Right lobe of liver (tissue), 6 donors: ENCODE measurements around the gene SLC30A2. TPM values are rescaled to one million over a fixed set of nuclear protein-coding genes. Genes with fewer than 3 reads are reported as not detected.
A peak's percentile ranks its signal among the peaks of the same experiment; 100 is the strongest.

Experiments
- ATAC-seq, 4 donors: fragments of 200-7000 bp; cut with Tn5 transposase; one replicate each; pipeline ENCODE4 v1.9.1; 2020; ENCODE audit warnings: mild to moderate bottlenecking in 4 of 4, moderate library complexity in 4 of 4
- DNase-seq, 3 donors: peaks; one replicate each; pipeline ENCODE4 v3.0.0-alpha.2; 2020
- H3K27ac ChIP-seq, 3 donors: fragments of 200-600 bp; one replicate each; pipeline ENCODE4 v1.8.0; 2022
- H3K27me3 ChIP-seq, 2 donors: fragments of 200-600 bp; one replicate each; pipeline ENCODE4 v1.8.0; 2022
- H3K36me3 ChIP-seq, 4 donors: fragments of 200-600 bp; sonication (generic) in 1 of 4; one replicate each; pipeline versions ENCODE4 v1.5.1 to v1.8.0; 2017 to 2022; ENCODE audit warnings: control low read depth in 1 of 4
- H3K4me1 ChIP-seq, 4 donors: fragments of 200-600 bp; sonication (generic) in 1 of 4; one replicate each; pipeline versions ENCODE4 v1.5.1 to v1.8.0; 2017 to 2022; ENCODE audit warnings: control low read depth in 1 of 4
- H3K4me3 ChIP-seq, 3 donors: fragments of 200-600 bp; one replicate each; pipeline ENCODE4 v1.8.0; 2022
- H3K9me3 ChIP-seq, 4 donors: fragments of 200-600 bp; sonication (generic) in 1 of 4; one replicate each; pipeline versions ENCODE4 v1.5.1 to v1.8.0; 2017 to 2022; ENCODE audit warnings: control low read depth in 1 of 4
- POLR2A ChIP-seq: fragments of 450-650 bp; IDR thresholded peaks from one replicate; pipeline ENCODE4 v1.6.1; 2017; ENCODE audit warnings: antibody characterized with exemption, mild to moderate bottlenecking
- WGBS: methylation state at CpG from one replicate; pipeline ENCODE4 v1.1.6; 2018; ENCODE audit warnings: low coverage, low lambda C conversion rate; ENCODE audit not compliant: insufficient coverage; ENCODE audit errors: missing lambda C conversion rate; 5-methylcytosine and 5-hydroxymethylcytosine counted together
- intact Hi-C, 2 donors: fragments of 100-400 bp; cut with DNase I; formaldehyde crosslinking; loops; one replicate each; pipeline versions ENCODE4 v1.11.2 to v1.14.1; 2022
- total RNA-seq, 6 experiments: library from RNA; depleted of rRNA in 2 of 6; stranded (reverse); fragments of >200 nt in 2 of 6; fragmentation: NEBNext Ultra II Directional in 3 of 6; extraction: Animal tissue kit (Norgen Biotek cat#: 25700) in 3 of 6; gene quantifications; one replicate each; pipeline versions ENCODE4 v1.1.0 to v1.2.4, GENCODE V29; 2016 to 2023
- TF ChIP-seq, protein P1 (sequence below), 4 donors: fragments of 200-600 bp in 3 of 4; fragments of 450-650 bp in 1 of 4; IDR thresholded peaks; one replicate each; pipeline versions ENCODE4 v1.5.1 to v1.8.0; 2016 to 2022; ENCODE audit warnings: antibody characterized with exemption in 4 of 4, mild to moderate bottlenecking in 2 of 4
- donor health status: DM: no; HTN: yes; CAD: no.
- donor health status: DM: no; HTN: no; CAD: no.
- donor health status: DM: no; HTN: no; CAD: no.
- donor health status: DM: no; HTN: yes; CAD: no.
- donor health status: DM: no; HTN: yes; CAD: no.

SLC30A2 gene
- total RNA-seq, 6 experiments from 2014 or later = 0.07 to 0.31 (median 0.22) TPM; not detected in 1

DNA sequence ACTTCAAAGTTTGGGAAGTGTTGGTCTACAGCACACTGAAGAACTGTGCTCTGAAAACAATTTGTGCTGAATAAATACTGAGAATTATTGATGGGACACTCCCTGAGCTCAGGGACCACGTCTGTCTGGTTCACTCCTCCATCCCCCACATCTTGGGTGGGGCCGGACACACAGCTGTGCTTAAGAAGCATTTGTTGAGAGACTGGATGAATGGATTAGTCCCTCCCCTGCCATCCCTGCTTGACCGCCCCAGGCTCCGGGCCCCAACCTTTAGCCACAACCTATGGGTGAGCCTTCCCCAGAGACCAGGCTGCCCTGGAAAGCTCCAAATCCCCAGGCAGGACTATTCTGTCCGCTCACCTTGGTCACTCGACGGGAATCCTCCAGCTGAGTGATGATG, 14.0 kb upstream of the SLC30A2 start:
- no peaks in the 10 kb centered on the region for H3K27me3 ChIP-seq
- TF ChIP-seq, protein P1, sequence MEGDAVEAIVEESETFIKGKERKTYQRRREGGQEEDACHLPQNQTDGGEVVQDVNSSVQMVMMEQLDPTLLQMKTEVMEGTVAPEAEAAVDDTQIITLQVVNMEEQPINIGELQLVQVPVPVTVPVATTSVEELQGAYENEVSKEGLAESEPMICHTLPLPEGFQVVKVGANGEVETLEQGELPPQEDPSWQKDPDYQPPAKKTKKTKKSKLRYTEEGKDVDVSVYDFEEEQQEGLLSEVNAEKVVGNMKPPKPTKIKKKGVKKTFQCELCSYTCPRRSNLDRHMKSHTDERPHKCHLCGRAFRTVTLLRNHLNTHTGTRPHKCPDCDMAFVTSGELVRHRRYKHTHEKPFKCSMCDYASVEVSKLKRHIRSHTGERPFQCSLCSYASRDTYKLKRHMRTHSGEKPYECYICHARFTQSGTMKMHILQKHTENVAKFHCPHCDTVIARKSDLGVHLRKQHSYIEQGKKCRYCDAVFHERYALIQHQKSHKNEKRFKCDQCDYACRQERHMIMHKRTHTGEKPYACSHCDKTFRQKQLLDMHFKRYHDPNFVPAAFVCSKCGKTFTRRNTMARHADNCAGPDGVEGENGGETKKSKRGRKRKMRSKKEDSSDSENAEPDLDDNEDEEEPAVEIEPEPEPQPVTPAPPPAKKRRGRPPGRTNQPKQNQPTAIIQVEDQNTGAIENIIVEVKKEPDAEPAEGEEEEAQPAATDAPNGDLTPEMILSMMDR (IDR thresholded peaks at IDR 0.05) = no peak
- TF ChIP-seq POLR2A = no peak

DNA sequence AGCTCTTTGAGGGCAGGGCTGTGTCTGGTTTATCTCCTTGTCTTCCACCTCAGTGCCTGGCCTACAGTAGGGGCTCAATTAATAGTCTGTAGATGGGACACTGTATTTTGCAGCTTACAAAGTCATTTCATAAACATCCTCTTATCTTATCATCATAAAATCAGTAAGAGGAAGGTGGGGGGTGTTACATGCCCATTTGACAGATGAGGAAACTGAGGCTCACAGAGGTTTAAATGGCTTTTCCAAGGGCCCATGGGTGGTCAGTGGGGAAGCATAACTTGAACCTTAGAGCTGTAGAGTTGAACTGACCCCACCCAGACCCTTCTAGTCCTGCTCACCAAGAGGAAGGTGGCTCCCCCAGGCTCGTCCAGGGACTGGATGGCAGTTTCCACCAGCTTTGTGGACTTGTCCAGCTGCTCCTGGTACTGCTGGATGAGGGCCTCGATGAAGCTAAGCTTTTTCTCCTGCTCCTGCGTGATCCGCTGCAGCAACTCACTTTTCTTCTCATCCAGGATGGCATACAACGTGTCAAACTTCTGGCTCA, 12.2 kb upstream of the SLC30A2 start:
- WGBS = 58% methylated on average over 2 of the region's 5 CpGs
- Histone ChIP-seq H3K9me3 (no peaks in the 10 kb centered on the region), H3K4me3 (no peak overlapping the region), H3K36me3 (no peaks in the 10 kb centered on the region), H3K27ac (no peak overlapping the region), H3K27me3 (no peaks in the 10 kb centered on the region), H3K4me1 (no peaks in the 10 kb centered on the region)
- no peak for DNase-seq
- TF ChIP-seq POLR2A = no peak
- TF ChIP-seq, protein P1 (IDR thresholded peaks at IDR 0.05) = no peak
- no peak for ATAC-seq
- intact Hi-C loops = no loop called here

More for the DNA sequence above, 14.0 kb upstream of the SLC30A2 start:
- WGBS = 59% methylated on average over 4 of the region's 7 CpGs
- H3K4me1 ChIP-seq = no peaks in the 10 kb centered on the region
- no peak overlapping the region for H3K27ac ChIP-seq
- no peaks in the 10 kb centered on the region for H3K36me3 ChIP-seq
- peak in 1 of 4 donors; percentile 18 for ATAC-seq
- H3K4me3 ChIP-seq = no peak overlapping the region
- intact Hi-C loops = no loop called here
- no peaks in the 10 kb centered on the region for H3K9me3 ChIP-seq
- DNase-seq = no peak

DNA sequence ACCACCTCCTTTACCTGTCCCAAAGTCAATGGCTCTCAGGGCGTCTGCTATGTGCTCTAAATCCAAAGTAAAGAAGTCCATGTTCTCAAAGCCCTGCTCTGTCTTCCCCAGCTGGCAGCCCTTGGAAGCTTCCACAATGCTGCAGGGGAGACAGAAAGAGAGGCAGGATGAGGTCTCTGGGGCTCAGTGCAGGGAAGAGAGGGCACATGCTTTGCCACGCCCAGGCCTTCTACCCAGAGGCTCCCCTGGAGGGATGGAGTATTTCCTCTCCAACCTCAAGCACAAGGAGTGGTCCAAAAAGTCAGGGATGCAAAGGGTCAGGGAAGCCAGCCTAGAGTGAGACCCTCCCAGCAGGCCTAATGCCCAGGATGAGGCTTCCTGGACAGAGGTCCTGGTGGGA, 11.3 kb upstream of the SLC30A2 start:
- intact Hi-C loops = no loop called here
- H3K27me3 ChIP-seq = no peaks in the 10 kb centered on the region
- DNase-seq (no peak), ATAC-seq (no peak)
- H3K36me3 ChIP-seq = no peaks in the 10 kb centered on the region
- WGBS = no CpG with 5 or more reads among the region's 2 CpGs
- H3K27ac ChIP-seq = no peak overlapping the region
- TF ChIP-seq, protein P1 (IDR thresholded peaks at IDR 0.05) = no peak
- TF ChIP-seq POLR2A = no peak
- H3K4me1 ChIP-seq = no peaks in the 10 kb centered on the region
- no peaks in the 10 kb centered on the region for H3K9me3 ChIP-seq
- no peak overlapping the region for H3K4me3 ChIP-seq

DNA sequence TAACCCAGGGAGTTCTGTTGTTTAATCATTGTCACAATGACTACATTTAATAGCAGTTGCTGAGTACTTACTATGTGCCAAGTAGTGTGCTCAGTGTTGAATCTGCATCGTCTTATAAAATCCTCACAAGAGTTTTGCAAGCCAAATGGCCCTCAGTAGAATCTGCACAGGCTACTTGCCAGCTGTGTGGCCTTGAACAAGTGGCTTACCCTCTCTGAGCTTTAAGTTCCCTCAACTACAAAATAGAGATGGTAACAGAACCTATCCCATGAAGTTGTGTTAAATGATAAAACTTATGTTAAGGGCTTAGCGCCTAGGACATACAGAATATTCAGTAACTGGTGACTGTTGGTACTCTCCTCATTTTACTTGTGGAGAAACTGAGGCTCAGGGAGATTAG, 9.1 kb upstream of the SLC30A2 start:
- Histone ChIP-seq H3K27ac (no peak overlapping the region), H3K9me3 (no peaks in the 10 kb centered on the region), H3K36me3 (no peaks in the 10 kb centered on the region), H3K4me1 (no peaks in the 10 kb centered on the region), H3K27me3 (no peaks in the 10 kb centered on the region), H3K4me3 (no peak overlapping the region)
- ATAC-seq = no peak
- intact Hi-C loops = no loop called here
- WGBS = 70% methylated on average over 2 of the region's 2 CpGs
- no peak for DNase-seq
- TF ChIP-seq, protein P1 (IDR thresholded peaks at IDR 0.05) = no peak
- no peak for TF ChIP-seq POLR2A
